Measurements from ENCODE around the gene GEMIN8.

GEMIN8 gene

DNA sequence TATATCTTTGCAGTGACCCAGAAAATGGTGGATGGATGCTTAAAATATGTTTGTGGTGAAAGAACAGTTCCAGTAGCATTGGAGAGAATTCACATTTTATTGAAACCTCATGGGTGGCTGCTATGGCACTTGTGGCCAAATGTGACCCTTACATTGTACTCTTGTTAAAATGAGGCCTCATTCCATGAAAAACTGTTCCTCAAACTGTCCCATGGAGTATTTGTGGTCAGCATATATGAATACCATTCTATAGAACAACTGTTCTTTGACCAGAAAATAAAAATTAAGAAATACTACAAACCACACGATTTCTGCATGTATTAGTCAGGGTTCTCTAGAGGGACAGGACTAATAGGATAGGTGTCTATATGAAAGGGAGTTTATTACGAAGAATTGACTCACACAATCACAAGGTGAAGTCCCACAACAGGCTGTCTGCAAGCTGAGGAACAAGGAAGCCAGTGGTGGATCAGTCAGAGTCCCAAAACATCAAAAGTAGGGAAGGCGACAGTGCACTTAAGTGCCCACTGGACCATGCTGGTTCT is 35.1 kb downstream of the GEMIN8 start:
- H3K4me1 ChIP-seq (ENCODE audit: control insufficient read depth in 2 of 2, insufficient read depth in 2 of 2, low read length in 2 of 2) = no peaks in the 10 kb centered on the region
- peaks cover 4 to 13% of the 10 kb centered on the region in 2 donors for H3K27me3 ChIP-seq (ENCODE audit: control insufficient read depth in 2 of 2, insufficient read depth in 2 of 2, low read length in 2 of 2)
- no peak overlapping the region for H3K27ac ChIP-seq (ENCODE audit: low read depth in 2 of 2, low read length in 2 of 2)
- no peak overlapping the region for H3K4me3 ChIP-seq (ENCODE audit: low read length in 2 of 2)
- H3K9me3 ChIP-seq (ENCODE audit: control insufficient read depth in 2 of 2, low read length in 2 of 2) = no peaks in the 10 kb centered on the region
- H3K36me3 ChIP-seq (ENCODE audit: control insufficient read depth in 2 of 2, insufficient read depth in 2 of 2, low read length in 2 of 2) = no peaks in the 10 kb centered on the region
- H3K9ac ChIP-seq (ENCODE audit: low read depth in 1 of 2, low read length in 2 of 2) = no peak overlapping the region

DNA sequence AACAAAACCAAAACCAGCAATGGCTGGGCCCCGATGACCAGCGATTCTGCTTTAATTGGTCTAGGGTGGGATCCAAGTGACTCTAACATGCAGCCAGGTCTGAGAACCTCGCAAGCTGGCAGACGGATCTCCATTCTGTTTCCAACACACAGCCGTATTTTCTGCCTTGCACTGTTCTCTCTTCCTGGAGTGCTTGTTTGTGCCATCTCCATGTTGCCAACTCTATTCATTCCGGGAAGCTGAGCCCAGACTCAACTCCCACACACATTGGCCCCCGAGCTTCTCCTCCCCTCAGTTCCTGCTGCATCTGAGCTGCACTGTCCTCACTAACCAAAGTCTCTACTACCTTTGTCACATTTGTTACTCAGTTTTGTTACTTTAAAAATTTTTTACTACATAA is 35.6 kb downstream of the GEMIN8 start:
- Histone ChIP-seq H3K4me3 (ENCODE audit: low read length in 2 of 2) (no peak overlapping the region), H3K9ac (ENCODE audit: low read depth in 1 of 2, low read length in 2 of 2) (no peak overlapping the region), H3K4me1 (ENCODE audit: control insufficient read depth in 2 of 2, insufficient read depth in 2 of 2, low read length in 2 of 2) (no peaks in the 10 kb centered on the region), H3K36me3 (ENCODE audit: control insufficient read depth in 2 of 2, insufficient read depth in 2 of 2, low read length in 2 of 2) (no peaks in the 10 kb centered on the region), H3K9me3 (ENCODE audit: control insufficient read depth in 2 of 2, low read length in 2 of 2) (no peaks in the 10 kb centered on the region), H3K27me3 (ENCODE audit: control insufficient read depth in 2 of 2, insufficient read depth in 2 of 2, low read length in 2 of 2) (peaks cover 4 to 13% of the 10 kb centered on the region in 2 donors), H3K27ac (ENCODE audit: low read depth in 2 of 2, low read length in 2 of 2) (no peak overlapping the region)

DNA sequence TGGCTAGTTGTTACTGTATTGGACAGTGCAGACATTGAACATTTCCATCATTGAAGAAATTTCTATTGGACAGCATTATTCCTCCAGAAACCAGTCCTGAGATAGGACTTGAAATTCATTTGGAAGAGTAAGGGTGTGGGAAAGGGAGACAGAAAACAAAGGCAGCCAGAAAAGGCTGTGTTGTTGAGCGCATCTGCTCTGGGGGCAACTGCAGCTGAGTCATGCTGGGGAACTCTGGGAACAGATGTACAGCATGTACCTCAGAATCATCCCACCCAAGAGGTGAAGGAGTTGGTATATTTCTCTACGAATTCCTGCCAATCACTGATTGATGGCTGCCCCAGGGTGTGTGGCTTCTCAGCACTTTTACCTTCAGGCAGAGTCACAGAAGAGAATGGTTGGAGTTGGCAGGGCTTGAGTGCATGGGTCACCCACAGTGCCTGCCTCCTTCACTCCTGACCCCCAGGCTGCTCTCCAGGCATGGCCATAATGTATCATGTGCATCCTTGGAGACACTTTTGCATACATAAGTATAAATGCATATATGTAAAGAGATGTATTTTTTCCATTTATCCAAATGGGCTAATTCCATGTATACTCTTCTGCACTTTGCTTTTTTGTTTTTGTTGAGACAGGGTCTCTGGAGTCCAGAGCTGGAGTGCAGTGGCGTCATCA is 39.4 kb downstream of the GEMIN8 start:
- Histone ChIP-seq H3K27ac (ENCODE audit: low read depth in 2 of 2, low read length in 2 of 2) (no peak overlapping the region), H3K36me3 (ENCODE audit: control insufficient read depth in 2 of 2, insufficient read depth in 2 of 2, low read length in 2 of 2) (no peaks in the 10 kb centered on the region), H3K4me3 (ENCODE audit: low read length in 2 of 2) (no peak overlapping the region), H3K9me3 (ENCODE audit: control insufficient read depth in 2 of 2, low read length in 2 of 2) (no peaks in the 10 kb centered on the region), H3K27me3 (ENCODE audit: control insufficient read depth in 2 of 2, insufficient read depth in 2 of 2, low read length in 2 of 2) (peaks cover 4 to 16% of the 10 kb centered on the region in 2 donors), H3K9ac (ENCODE audit: low read depth in 1 of 2, low read length in 2 of 2) (no peak overlapping the region), H3K4me1 (ENCODE audit: control insufficient read depth in 2 of 2, insufficient read depth in 2 of 2, low read length in 2 of 2) (no peaks in the 10 kb centered on the region)

DNA sequence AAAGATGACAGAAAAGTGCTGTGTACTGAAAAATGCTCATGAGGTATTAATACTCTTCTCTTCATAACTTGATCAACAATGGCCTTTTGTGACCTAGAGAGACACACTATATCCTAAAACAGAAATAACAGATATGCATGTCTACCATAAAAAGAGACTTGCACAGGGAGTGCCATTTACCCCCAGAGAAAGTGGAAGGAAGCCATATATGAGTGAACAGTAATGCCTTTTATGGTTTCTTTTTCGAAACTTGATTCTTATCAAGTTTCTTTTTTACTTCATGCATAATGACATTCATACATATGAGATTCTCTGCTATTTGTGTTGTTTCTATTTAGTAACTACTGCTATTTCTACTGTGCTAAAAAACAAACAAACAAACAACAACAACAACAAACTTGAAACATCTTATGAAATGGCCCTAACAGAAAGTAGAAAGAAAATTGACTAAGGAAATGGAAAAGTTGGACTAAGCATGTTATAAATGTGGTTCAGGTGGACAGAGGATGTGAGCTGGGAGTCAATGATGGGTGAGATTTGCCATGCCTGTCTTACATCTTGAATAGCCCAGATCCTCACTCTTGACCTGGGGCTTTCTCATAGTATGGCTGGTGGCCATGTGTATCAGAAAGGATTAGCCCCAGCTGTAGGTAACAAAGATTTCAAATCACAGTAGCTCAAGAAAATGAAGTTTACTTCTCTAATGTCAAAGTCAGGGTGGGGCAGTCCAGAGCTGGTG is 43.8 kb downstream of the GEMIN8 start:
- Histone ChIP-seq H3K9ac (ENCODE audit: low read depth in 1 of 2, low read length in 2 of 2) (no peak overlapping the region), H3K36me3 (ENCODE audit: control insufficient read depth in 2 of 2, insufficient read depth in 2 of 2, low read length in 2 of 2) (no peaks in the 10 kb centered on the region), H3K27ac (ENCODE audit: low read depth in 2 of 2, low read length in 2 of 2) (no peak overlapping the region), H3K4me3 (ENCODE audit: low read length in 2 of 2) (no peak overlapping the region), H3K27me3 (ENCODE audit: control insufficient read depth in 2 of 2, insufficient read depth in 2 of 2, low read length in 2 of 2) (peaks cover 4 to 5% of the 10 kb centered on the region in 2 donors), H3K9me3 (ENCODE audit: control insufficient read depth in 2 of 2, low read length in 2 of 2) (no peaks in the 10 kb centered on the region), H3K4me1 (ENCODE audit: control insufficient read depth in 2 of 2, insufficient read depth in 2 of 2, low read length in 2 of 2) (no peaks in the 10 kb centered on the region)

DNA sequence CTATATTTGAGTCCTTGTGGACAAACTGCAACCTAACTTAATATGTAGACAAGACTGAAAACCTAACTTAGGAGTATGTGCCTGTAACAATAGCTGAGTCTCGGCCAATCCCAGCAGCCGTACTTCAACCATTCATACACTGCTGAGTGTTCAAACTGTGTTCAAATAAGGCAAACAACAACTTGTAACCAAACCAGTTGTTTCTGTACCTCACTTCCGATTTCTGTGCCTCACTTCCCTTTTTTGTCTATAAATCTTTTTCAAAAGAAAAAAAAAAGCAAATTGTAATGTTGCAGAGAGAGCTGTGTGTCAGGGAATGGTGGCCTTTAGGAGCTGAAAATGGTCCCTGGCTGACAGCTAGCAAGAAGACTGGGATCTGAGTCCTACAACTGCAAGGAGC is 46.0 kb downstream of the GEMIN8 start:
- no peak overlapping the region for H3K27ac ChIP-seq (ENCODE audit: low read depth in 2 of 2, low read length in 2 of 2)
- no peak overlapping the region for H3K4me3 ChIP-seq (ENCODE audit: low read length in 2 of 2)
- no peaks in the 10 kb centered on the region for H3K4me1 ChIP-seq (ENCODE audit: control insufficient read depth in 2 of 2, insufficient read depth in 2 of 2, low read length in 2 of 2)
- H3K9ac ChIP-seq (ENCODE audit: low read depth in 1 of 2, low read length in 2 of 2) = no peak overlapping the region
- H3K9me3 ChIP-seq (ENCODE audit: control insufficient read depth in 2 of 2, low read length in 2 of 2) = no peaks in the 10 kb centered on the region
- peaks cover 2 to 4% of the 10 kb centered on the region in 2 donors for H3K27me3 ChIP-seq (ENCODE audit: control insufficient read depth in 2 of 2, insufficient read depth in 2 of 2, low read length in 2 of 2)
- no peaks in the 10 kb centered on the region for H3K36me3 ChIP-seq (ENCODE audit: control insufficient read depth in 2 of 2, insufficient read depth in 2 of 2, low read length in 2 of 2)

DNA sequence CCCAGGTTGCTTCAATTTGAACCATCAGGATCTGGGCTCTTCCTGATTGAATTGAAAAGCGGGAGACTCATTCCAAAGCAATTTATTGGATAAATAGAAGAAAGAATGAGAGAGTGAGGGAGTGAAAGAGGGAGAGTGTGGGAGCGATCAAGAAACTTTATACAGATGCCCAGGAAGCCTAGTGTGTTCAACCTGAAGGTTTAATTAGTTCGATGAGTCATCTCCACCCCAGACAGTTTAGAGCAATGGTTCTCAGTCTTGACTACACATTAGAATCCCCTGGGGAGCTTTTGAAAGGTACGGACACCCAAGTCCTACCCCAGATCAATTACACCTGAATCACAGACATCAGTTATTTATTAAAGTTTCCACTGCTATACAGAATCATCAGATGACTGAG is 61.5 kb downstream of the GEMIN8 start:
- H3K27me3 ChIP-seq (ENCODE audit: control insufficient read depth in 2 of 2, insufficient read depth in 2 of 2, low read length in 2 of 2) = peaks cover 0 to 9% of the 10 kb centered on the region in 2 donors
- no peak overlapping the region for H3K9ac ChIP-seq (ENCODE audit: low read depth in 1 of 2, low read length in 2 of 2)
- no peaks in the 10 kb centered on the region for H3K36me3 ChIP-seq (ENCODE audit: control insufficient read depth in 2 of 2, insufficient read depth in 2 of 2, low read length in 2 of 2)
- no peaks in the 10 kb centered on the region for H3K4me1 ChIP-seq (ENCODE audit: control insufficient read depth in 2 of 2, insufficient read depth in 2 of 2, low read length in 2 of 2)
- H3K27ac ChIP-seq (ENCODE audit: low read depth in 2 of 2, low read length in 2 of 2) = no peak overlapping the region
- no peak overlapping the region for H3K4me3 ChIP-seq (ENCODE audit: low read length in 2 of 2)
- H3K9me3 ChIP-seq (ENCODE audit: control insufficient read depth in 2 of 2, low read length in 2 of 2) = no peaks in the 10 kb centered on the region

DNA sequence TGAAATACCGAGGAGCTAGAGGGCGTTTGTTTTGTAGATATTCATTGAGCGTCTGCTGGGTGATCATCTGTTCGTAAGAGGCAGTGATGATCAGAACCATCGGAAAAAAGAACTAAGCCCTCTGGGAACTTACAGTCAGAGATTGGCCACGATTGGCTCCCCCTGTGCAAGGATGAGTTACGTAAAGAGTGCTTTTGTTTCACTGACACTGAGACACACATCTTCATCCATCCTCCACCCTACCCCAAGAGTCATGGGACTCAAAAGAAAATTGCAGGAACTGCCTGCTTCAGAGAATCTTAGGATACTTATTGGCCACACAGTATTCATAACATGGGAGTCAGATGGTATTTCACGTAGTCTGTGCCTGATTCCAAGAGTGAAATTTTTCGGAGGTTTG is 62.1 kb downstream of the GEMIN8 start:
- Histone ChIP-seq H3K36me3 (ENCODE audit: control insufficient read depth in 2 of 2, insufficient read depth in 2 of 2, low read length in 2 of 2) (no peaks in the 10 kb centered on the region), H3K27ac (ENCODE audit: low read depth in 2 of 2, low read length in 2 of 2) (no peak overlapping the region), H3K9ac (ENCODE audit: low read depth in 1 of 2, low read length in 2 of 2) (no peak overlapping the region), H3K9me3 (ENCODE audit: control insufficient read depth in 2 of 2, low read length in 2 of 2) (no peaks in the 10 kb centered on the region), H3K4me1 (ENCODE audit: control insufficient read depth in 2 of 2, insufficient read depth in 2 of 2, low read length in 2 of 2) (no peaks in the 10 kb centered on the region), H3K27me3 (ENCODE audit: control insufficient read depth in 2 of 2, insufficient read depth in 2 of 2, low read length in 2 of 2) (peaks cover 0 to 9% of the 10 kb centered on the region in 2 donors), H3K4me3 (ENCODE audit: low read length in 2 of 2) (no peak overlapping the region)

DNA sequence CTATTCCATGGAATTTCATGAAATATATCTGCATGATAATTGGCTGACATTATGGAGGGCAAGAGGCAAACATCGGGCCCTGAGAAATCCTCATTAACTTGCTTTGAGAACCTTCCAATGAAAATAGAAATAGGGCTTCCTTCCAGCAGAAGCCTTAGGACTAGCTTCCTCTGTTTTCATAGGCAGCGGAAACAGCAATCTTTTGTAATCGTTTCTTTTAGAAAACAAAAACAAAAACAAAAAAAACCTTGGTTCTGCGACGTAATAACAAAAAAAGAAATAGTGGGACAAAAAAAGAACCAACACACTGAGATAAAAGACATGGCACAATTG is 62.9 kb downstream of the GEMIN8 start:
- H3K9ac ChIP-seq (ENCODE audit: low read depth in 1 of 2, low read length in 2 of 2) = no peak overlapping the region
- H3K9me3 ChIP-seq (ENCODE audit: control insufficient read depth in 2 of 2, low read length in 2 of 2) = no peaks in the 10 kb centered on the region
- no peak overlapping the region for H3K4me3 ChIP-seq (ENCODE audit: low read length in 2 of 2)
- no peaks in the 10 kb centered on the region for H3K36me3 ChIP-seq (ENCODE audit: control insufficient read depth in 2 of 2, insufficient read depth in 2 of 2, low read length in 2 of 2)
- no peaks in the 10 kb centered on the region for H3K4me1 ChIP-seq (ENCODE audit: control insufficient read depth in 2 of 2, insufficient read depth in 2 of 2, low read length in 2 of 2)
- no peak overlapping the region for H3K27ac ChIP-seq (ENCODE audit: low read depth in 2 of 2, low read length in 2 of 2)
- H3K27me3 ChIP-seq (ENCODE audit: control insufficient read depth in 2 of 2, insufficient read depth in 2 of 2, low read length in 2 of 2) = peaks cover 0 to 9% of the 10 kb centered on the region in 2 donors

DNA sequence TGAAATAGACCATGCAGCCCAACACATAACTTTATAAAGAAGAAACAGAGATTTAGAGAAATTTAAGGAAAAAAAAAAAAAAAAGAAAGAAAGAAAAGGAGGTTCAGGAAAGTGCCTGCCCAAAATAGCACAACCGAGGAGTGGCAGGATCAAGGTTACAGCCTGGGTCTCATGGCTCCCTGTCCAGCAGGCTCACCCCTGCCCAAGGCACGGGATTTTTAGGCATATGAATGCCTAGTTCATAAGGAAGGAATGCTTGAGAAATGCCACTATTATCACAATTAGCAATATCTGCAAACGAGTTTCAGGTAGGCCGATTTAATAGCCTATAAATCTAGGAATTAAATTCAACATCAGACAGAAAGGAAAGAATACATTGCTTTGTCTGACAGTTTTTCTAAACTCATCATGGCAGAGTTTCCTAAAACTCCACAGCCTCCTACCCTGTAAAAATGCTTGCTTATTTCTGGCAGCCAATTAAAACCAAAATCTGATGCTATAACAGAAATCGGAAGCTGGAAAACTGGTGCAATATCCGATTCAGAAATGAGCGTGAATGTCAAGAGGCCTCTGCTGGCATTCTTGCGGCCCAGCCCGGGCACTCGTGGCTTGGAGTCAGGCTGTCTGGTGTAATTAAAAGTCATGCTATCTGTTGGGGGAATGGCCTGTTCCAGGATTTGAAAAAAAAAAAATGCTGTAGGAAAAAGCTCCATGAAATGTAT is 63.5 kb downstream of the GEMIN8 start:
- H3K9ac ChIP-seq (ENCODE audit: low read depth in 1 of 2, low read length in 2 of 2) = no peak overlapping the region
- H3K4me1 ChIP-seq (ENCODE audit: control insufficient read depth in 2 of 2, insufficient read depth in 2 of 2, low read length in 2 of 2) = no peaks in the 10 kb centered on the region

DNA sequence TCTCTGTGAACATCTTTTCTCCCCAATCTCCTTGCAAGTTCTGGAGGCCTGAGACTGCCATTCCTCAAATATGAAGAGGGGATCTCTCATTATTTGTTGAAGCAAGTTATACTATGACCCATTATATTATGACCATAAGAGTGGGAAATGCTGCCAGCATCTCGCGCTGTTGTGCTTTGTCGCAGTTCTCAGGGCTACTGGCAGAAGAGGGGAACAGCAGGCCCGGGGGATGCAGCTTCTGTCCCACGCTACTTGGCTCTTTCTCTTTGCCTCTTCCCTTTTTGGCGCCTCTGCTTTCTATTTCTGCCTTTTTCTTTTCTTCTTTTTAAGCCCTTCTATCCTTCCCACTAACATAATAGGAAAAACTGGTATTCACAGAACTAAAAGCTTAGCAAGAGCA is 64.2 kb downstream of the GEMIN8 start:
- H3K4me3 ChIP-seq (ENCODE audit: low read length in 2 of 2) = no peak overlapping the region
- no peak overlapping the region for H3K27ac ChIP-seq (ENCODE audit: low read depth in 2 of 2, low read length in 2 of 2)
- peaks cover 0 to 9% of the 10 kb centered on the region in 2 donors for H3K27me3 ChIP-seq (ENCODE audit: control insufficient read depth in 2 of 2, insufficient read depth in 2 of 2, low read length in 2 of 2)
- H3K9ac ChIP-seq (ENCODE audit: low read depth in 1 of 2, low read length in 2 of 2) = no peak overlapping the region
- no peaks in the 10 kb centered on the region for H3K36me3 ChIP-seq (ENCODE audit: control insufficient read depth in 2 of 2, insufficient read depth in 2 of 2, low read length in 2 of 2)
- no peaks in the 10 kb centered on the region for H3K9me3 ChIP-seq (ENCODE audit: control insufficient read depth in 2 of 2, low read length in 2 of 2)
- H3K4me1 ChIP-seq (ENCODE audit: control insufficient read depth in 2 of 2, insufficient read depth in 2 of 2, low read length in 2 of 2) = no peaks in the 10 kb centered on the region

More for the DNA sequence above, 63.5 kb downstream of the GEMIN8 start:
- no peaks in the 10 kb centered on the region for H3K36me3 ChIP-seq (ENCODE audit: control insufficient read depth in 2 of 2, insufficient read depth in 2 of 2, low read length in 2 of 2)
- no peaks in the 10 kb centered on the region for H3K9me3 ChIP-seq (ENCODE audit: control insufficient read depth in 2 of 2, low read length in 2 of 2)
- H3K27me3 ChIP-seq (ENCODE audit: control insufficient read depth in 2 of 2, insufficient read depth in 2 of 2, low read length in 2 of 2) = peaks cover 0 to 9% of the 10 kb centered on the region in 2 donors
- H3K27ac ChIP-seq (ENCODE audit: low read depth in 2 of 2, low read length in 2 of 2) = no peak overlapping the region
- no peak overlapping the region for H3K4me3 ChIP-seq (ENCODE audit: low read length in 2 of 2)

All from mucosa of rectum (tissue), 2 donors.